Panc1 (cell line): ENCODE data around the gene COA7. TPM values are rescaled to one million over a fixed set of nuclear protein-coding genes. Genes with fewer than 3 reads are reported as not detected.

Source experiments
- ATAC-seq: fragments of 200-7000 bp; cut with Tn5 transposase; 2 replicates; pipeline ENCODE4 v1.9.1; 2020; ENCODE audit warnings: mild to moderate bottlenecking, moderate library complexity
- BruUV-seq: library from RNA; stranded (reverse); fragments of 400-500 nt; replicated peaks from 2 replicates; lab custom pipeline; 2021; lab: Mats Ljungman, UMichigan
- CTCF ChIA-PET: fragments of 300-600 bp; sonication (Branson Sonifier 250); formaldehyde crosslinking; loops from one replicate; lab custom pipeline; 2022; ENCODE audit warnings: antibody characterized with exemption; lab: Charles Lee
- POLR2A ChIA-PET: fragments of 300-600 bp; sonication (Branson Sonifier 250); formaldehyde crosslinking; loops from one replicate; lab custom pipeline; 2022; ENCODE audit warnings: antibody characterized with exemption; lab: Charles Lee
- DNase-seq: peaks from one replicate; pipeline ENCODE4 v3.0.0-alpha.2; 2010; ENCODE audit warnings: low read depth, low spot score
- H3K27ac ChIP-seq: 2 replicates; pipeline ENCODE4 v1.5.1; 2011; ENCODE audit warnings: mild to moderate bottlenecking, low read length, inconsistent platforms
- H3K27me3 ChIP-seq: fragments of 200-500 bp; sonication (Bioruptor generic); 2 replicates; pipeline ENCODE4 v1.6.0; 2014; ENCODE audit warnings: low read length, inconsistent platforms; ENCODE audit not compliant: control insufficient read depth, insufficient read depth
- H3K36me3 ChIP-seq: fragments of 200-500 bp; sonication (Bioruptor generic); 2 replicates; pipeline ENCODE4 v1.5.1; 2014; ENCODE audit warnings: inconsistent platforms, mild to moderate bottlenecking, low read length, moderate library complexity; ENCODE audit not compliant: control insufficient read depth, insufficient read depth
- H3K4me1 ChIP-seq: 2 replicates; pipeline ENCODE4 v1.5.1; 2011; ENCODE audit warnings: inconsistent platforms, mild to moderate bottlenecking, low read length, moderate library complexity; ENCODE audit not compliant: control insufficient read depth, insufficient read depth
- H3K4me3 ChIP-seq, 2 experiments: 2 replicates each; pipeline ENCODE4 v1.5.1; 2011 to 2012; ENCODE audit warnings: low read depth in 2 of 2, low read length in 2 of 2, mild to moderate bottlenecking in 2 of 2, inconsistent platforms in 1 of 2, moderate library complexity in 1 of 2
- H3K9me3 ChIP-seq: fragments of 200-500 bp; sonication (Bioruptor generic); 2 replicates; pipeline ENCODE4 v1.5.1; 2014; ENCODE audit warnings: low read depth, mild to moderate bottlenecking, inconsistent platforms, low read length, moderate library complexity; ENCODE audit not compliant: control insufficient read depth, insufficient read depth
- POLR2AphosphoS5 ChIP-seq: IDR thresholded peaks from 2 replicates; pipeline ENCODE4 v1.6.1; 2012; ENCODE audit warnings: mild to moderate bottlenecking, low read depth, low read length, moderate library complexity
- SIN3A ChIP-seq: IDR thresholded peaks from 2 replicates; pipeline ENCODE4 v1.6.1; 2012; ENCODE audit warnings: low read depth, mild to moderate bottlenecking, low read length, moderate library complexity, borderline replicate concordance; ENCODE audit not compliant: insufficient read depth
- TCF7L2 ChIP-seq: IDR thresholded peaks from 2 replicates; pipeline ENCODE4 v1.6.1; 2011; ENCODE audit warnings: mild to moderate bottlenecking, low read depth, low read length, inconsistent platforms
- in situ Hi-C: cut with HindIII; loops from 2 replicates; pipeline ENCODE4 v1.10.0; 2016; ENCODE audit warnings: low sequenced_read_pairs, low pct_unique_long_range_greater_than_20kb
- intact Hi-C: fragments of 100-400 bp; cut with micrococcal nuclease; formaldehyde crosslinking; loops from one replicate; pipeline ENCODE4 v1.10.0; 2022; ENCODE audit not compliant: unreplicated experiment
- total RNA-seq: library from RNA; stranded (reverse); gene quantifications from one replicate; pipeline ENCODE4 v1.2.1, GENCODE V29; 2021; ENCODE audit not compliant: unreplicated experiment
- TF ChIP-seq, protein P1 (sequence below): fragments of 450-650 bp; IDR thresholded peaks from 2 replicates; pipeline ENCODE4 v1.5.1; 2017; ENCODE audit warnings: mild to moderate bottlenecking
- TF ChIP-seq, protein P2 (sequence below), 2 experiments: IDR thresholded peaks; 2 replicates each; pipeline ENCODE4 v1.6.1; 2011 to 2012; ENCODE audit warnings: low read depth in 2 of 2, control low read depth in 1 of 2, low read length in 1 of 2, mild to moderate bottlenecking in 1 of 2, moderate library complexity in 1 of 2; ENCODE audit not compliant: insufficient read depth in 1 of 2

Gene COA7
- total RNA-seq, 1 experiment from 2014 or later: 44.9 TPM

DNA sequence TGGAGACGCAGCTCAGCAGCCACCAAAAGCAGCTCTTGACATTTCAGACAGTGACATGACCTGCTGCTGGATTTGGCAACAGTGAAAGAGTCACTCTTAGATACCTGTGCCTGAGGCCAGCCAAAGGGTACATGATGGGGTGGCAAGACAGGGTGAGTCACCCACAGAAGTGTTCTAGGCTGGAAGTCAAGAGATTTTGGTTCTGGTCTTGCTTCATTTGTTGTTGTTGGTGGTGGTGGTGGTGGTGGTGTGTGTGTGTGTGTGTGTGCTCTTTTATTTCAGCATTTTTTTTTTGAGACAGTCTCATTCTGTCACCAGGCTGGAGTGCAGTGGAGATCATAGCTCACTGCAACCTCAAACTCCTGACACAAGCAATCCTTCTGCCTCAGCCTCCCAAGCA lies 39.4 kb downstream of the COA7 start:
- in situ Hi-C loops: no loop called here

DNA sequence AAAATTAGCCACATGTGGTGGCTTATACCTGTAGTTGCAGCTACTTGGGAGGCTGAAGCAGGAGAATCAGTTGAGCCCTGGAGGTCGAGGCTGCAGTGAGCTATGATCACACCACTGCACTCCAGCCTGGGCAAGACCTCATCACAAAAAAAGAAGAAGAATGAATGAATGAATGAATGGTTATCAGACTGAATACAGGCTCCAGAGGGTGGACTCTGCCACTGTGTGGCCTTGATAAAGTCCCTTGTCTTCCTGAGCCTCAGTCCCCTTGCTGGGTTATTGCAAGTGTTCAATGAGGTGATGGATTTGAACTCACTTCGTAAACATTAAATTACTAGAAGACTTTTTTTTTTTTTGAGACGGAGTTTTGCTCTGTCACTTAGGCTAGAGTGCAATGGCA lies 40.4 kb downstream of the COA7 start:
- DNase-seq: no peak
- intact Hi-C loops: no loop called here
- in situ Hi-C loops: no loop called here
- H3K9me3 ChIP-seq: no peaks in the 10 kb centered on the region
- ATAC-seq: no peak
- ChIA-PET CTCF (no interaction called here), POLR2A (interaction anchor here (0.7 kb wide), 1 partner anchor 62 kb away, joined by 5 read pairs; no protein-coding TSS in a partner anchor)
- H3K27me3 ChIP-seq: no peaks in the 10 kb centered on the region
- no TSS peak for BruUV-seq
- TF ChIP-seq SIN3A (no peak), POLR2AphosphoS5 (no peak), TCF7L2 (no peak)
- TF ChIP-seq, protein P1, sequence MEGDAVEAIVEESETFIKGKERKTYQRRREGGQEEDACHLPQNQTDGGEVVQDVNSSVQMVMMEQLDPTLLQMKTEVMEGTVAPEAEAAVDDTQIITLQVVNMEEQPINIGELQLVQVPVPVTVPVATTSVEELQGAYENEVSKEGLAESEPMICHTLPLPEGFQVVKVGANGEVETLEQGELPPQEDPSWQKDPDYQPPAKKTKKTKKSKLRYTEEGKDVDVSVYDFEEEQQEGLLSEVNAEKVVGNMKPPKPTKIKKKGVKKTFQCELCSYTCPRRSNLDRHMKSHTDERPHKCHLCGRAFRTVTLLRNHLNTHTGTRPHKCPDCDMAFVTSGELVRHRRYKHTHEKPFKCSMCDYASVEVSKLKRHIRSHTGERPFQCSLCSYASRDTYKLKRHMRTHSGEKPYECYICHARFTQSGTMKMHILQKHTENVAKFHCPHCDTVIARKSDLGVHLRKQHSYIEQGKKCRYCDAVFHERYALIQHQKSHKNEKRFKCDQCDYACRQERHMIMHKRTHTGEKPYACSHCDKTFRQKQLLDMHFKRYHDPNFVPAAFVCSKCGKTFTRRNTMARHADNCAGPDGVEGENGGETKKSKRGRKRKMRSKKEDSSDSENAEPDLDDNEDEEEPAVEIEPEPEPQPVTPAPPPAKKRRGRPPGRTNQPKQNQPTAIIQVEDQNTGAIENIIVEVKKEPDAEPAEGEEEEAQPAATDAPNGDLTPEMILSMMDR: no peak
- TF ChIP-seq, protein P2, sequence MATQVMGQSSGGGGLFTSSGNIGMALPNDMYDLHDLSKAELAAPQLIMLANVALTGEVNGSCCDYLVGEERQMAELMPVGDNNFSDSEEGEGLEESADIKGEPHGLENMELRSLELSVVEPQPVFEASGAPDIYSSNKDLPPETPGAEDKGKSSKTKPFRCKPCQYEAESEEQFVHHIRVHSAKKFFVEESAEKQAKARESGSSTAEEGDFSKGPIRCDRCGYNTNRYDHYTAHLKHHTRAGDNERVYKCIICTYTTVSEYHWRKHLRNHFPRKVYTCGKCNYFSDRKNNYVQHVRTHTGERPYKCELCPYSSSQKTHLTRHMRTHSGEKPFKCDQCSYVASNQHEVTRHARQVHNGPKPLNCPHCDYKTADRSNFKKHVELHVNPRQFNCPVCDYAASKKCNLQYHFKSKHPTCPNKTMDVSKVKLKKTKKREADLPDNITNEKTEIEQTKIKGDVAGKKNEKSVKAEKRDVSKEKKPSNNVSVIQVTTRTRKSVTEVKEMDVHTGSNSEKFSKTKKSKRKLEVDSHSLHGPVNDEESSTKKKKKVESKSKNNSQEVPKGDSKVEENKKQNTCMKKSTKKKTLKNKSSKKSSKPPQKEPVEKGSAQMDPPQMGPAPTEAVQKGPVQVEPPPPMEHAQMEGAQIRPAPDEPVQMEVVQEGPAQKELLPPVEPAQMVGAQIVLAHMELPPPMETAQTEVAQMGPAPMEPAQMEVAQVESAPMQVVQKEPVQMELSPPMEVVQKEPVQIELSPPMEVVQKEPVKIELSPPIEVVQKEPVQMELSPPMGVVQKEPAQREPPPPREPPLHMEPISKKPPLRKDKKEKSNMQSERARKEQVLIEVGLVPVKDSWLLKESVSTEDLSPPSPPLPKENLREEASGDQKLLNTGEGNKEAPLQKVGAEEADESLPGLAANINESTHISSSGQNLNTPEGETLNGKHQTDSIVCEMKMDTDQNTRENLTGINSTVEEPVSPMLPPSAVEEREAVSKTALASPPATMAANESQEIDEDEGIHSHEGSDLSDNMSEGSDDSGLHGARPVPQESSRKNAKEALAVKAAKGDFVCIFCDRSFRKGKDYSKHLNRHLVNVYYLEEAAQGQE (IDR thresholded peaks at IDR 0.05; ENCODE audit: insufficient read depth in 1 of 2, low read depth in 2 of 2, low read length in 1 of 2): no peak
- no peak overlapping the region for H3K27ac ChIP-seq
- no peak overlapping the region for H3K4me3 ChIP-seq
- H3K4me1 ChIP-seq: peaks cover 8% of the 10 kb centered on the region; the same call in 1 of the 2 replicates
- no peaks in the 10 kb centered on the region for H3K36me3 ChIP-seq

More for the DNA sequence above, 39.4 kb downstream of the COA7 start:
- DNase-seq (no peak), ATAC-seq (no peak)
- ChIA-PET POLR2A (interaction anchor here (0.5 kb wide), 1 partner anchor 168 kb away, joined by 3 read pairs; no protein-coding TSS in a partner anchor), CTCF (no interaction called here)
- TF ChIP-seq, protein P2 (IDR thresholded peaks at IDR 0.05; ENCODE audit: insufficient read depth in 1 of 2, low read depth in 2 of 2, low read length in 1 of 2): no peak
- TF ChIP-seq TCF7L2: no peak
- TF ChIP-seq, protein P1: no peak
- TF ChIP-seq SIN3A: no peak
- TF ChIP-seq POLR2AphosphoS5: no peak
- intact Hi-C loops: loop anchor here (1.0 kb wide), 1 partner anchor 15 kb away; no protein-coding TSS in a partner anchor
- no peaks in the 10 kb centered on the region for H3K36me3 ChIP-seq
- H3K9me3 ChIP-seq: no peaks in the 10 kb centered on the region
- H3K27me3 ChIP-seq: no peaks in the 10 kb centered on the region
- no peak overlapping the region for H3K27ac ChIP-seq
- peaks cover 17% of the 10 kb centered on the region; the same call in 1 of the 2 replicates for H3K4me1 ChIP-seq
- BruUV-seq: no TSS peak
- no peak overlapping the region for H3K4me3 ChIP-seq
